ENCODE results near the gene LUC7L2.
"Not testable (repeated sequence)": the region's sequence is repeated elsewhere in the genome, so short reads cannot be mapped to it uniquely, and the experiment has no call there.

Gene LUC7L2

DNA sequence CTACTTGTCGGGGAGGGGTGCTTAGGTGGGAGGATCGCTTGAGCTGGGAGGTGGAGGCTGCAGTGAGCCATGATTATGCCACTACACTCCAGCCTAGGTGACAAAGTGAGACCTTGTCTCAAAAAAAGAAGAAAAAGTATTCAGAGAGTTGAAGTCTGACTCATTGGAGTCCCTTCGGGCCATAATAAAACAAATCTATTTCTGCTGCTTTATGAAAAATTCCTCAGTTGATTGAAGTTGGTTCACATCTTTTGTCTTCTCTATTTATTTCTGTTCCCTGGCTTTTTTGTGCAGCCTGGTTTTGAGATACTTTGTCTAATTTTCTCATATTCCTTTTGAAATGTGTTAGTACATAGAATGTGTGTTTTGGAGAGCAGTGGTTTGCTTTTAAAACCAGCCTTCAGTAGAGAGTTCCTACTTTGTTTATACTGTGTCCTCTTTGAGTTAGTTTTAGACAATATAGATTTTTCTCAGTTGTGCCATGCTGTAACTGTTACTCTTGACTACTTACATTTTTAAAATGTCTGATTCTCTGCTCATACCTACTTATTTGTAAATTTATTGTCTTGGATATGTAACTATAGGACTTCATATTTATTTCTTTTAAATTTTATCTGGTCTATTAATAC lies 36.7 kb downstream of the LUC7L2 start:
- no peak for DNase-seq (ENCODE audit: low read depth)

DNA sequence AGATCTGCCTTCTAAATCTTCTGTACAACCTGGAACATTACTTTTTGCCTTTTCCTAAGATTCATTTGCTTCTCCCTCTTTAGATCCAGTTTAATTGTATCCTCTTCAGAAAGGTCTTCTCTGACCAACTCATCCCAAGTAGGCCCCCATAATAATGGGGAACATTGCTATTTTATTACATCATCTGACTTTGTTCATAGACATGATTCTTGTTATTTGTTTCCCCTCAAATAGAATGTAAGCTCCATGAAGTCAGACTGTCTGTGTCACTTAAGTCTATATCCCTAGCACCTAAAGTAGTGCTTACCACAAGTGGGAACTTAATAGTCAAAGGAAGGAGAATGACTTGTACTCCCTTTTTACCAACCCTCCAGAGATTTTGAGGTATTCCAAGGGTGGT lies 37.5 kb downstream of the LUC7L2 start:
- no peak for DNase-seq (ENCODE audit: low read depth)

DNA sequence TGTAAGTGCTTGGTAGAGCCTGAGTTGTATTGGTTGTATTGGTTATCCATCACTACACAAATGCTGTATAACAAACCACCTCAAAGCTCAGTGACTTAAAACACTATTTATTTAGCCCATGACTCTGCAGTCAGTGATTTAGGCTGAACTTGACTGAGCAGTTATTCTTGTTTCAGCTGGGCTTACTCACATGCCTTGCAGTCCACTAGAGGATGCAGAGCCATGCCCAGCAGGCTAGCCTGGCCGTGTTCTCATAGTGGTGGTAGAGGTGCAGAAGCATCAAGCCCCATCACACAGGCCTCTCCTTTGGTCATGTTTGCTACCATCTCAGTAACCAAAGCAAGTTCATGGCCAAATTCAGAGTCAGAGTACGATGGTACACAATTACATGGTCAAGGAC lies 43.9 kb downstream of the LUC7L2 start:
- no peak for DNase-seq (ENCODE audit: low read depth)

DNA sequence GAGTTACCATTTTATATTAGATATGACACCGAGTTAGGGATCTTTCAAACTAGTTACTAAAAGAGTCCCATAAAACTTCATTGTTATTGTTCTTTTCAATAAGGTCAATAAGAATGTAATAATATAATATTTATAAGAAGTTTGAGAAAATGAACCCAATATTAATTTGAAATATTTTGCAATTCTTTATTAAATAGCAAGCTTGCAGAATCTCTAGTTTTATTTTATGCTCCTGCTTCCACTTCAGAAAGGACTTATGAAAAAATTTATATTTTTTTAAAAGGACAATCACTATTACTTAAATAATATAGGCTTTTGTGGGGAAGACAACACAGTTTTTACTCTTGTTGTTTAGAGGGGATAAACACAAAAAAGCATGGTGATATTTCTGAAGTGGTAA lies 47.9 kb downstream of the LUC7L2 start:
- DNase-seq (ENCODE audit: low read depth), result no peak

DNA sequence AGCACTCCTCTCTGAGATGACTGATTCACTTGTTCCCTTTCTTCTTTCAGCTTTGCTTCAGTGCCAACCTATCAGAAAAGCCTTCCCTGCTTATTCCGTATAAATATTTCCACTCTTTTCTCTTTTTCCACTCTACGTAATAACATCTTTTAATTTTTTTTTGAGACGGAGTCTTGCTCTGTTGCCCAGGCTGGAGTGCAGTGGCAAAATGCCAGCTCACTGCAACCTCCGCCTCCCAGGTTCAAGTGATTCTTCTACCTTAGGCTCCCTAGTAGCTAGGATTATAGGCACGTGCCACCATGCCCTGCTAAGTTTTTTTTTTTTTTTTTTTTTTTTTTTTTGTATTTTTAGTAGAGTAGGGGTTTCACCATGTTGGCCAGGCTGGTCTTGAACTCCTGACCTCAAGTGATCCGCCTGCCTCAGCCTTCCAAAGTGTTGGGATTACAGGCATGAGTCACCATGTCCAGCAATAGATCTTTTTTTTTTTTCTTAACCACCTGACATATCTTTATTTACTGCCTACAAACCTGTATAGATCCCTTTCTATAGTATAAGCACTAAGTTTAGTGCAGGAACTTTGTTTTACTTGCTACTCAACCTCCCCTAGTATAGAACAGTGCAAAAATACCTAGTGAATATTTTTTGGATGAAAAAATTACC lies 55.2 kb downstream of the LUC7L2 start:
- not testable (repeated sequence) for DNase-seq (ENCODE audit: low read depth)

DNA sequence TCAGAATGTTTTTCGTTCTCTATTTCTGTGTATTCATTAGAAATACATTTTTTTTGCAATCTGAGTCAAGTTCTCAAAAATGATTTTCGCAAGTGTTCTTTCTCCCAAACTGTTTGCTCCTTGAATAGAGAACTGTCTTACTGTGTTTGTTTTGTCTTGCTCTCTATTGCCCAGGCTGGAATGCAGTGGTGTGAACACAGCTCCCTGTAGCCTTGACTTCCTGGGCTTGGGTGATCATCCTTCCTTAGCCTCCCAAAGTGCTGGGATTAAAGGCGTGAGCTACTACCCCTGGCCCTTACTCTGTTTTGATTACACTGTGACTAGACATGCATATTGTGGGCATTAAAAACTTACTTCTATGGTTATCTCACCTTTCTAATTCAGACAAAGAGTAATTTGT lies 56.7 kb downstream of the LUC7L2 start:
- no peak for DNase-seq (ENCODE audit: low read depth)

DNA sequence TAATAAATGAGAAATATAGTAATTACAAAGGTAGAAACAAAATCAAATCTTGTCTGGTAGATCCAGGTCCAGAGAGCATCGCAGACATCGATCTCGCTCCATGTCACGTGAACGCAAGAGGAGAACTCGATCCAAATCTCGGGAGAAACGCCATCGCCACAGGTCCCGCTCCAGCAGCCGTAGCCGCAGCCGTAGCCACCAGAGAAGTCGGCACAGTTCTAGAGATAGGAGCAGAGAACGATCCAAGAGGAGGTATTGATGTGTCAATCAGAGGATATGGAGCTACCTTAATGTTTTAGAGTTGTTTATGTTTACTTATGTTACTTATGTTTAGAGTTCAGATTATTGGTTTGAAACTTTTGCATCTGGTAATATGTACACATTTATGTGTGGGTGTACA lies 57.8 kb downstream of the LUC7L2 start:
- no peak for DNase-seq (ENCODE audit: low read depth)

DNA sequence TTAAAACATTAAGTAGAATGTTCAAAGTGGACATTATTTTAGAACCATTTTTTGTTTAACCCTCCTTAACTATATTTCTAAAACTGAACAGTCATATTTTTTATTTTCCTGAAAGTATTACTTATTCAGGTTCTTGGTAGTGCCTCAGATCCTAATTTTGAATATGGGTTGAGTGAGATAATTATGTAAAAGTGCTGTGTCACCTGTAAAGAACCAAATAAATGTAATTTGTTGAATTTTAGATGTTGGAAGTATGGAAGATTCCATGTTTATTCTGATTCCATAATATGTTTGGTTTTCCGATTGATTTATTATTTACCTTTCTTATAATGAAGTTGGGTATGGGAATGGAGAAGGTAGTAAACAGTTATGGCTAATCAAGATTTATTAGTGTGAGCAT lies 61.4 kb downstream of the LUC7L2 start:
- DNase-seq (ENCODE audit: low read depth), result no peak

DNA sequence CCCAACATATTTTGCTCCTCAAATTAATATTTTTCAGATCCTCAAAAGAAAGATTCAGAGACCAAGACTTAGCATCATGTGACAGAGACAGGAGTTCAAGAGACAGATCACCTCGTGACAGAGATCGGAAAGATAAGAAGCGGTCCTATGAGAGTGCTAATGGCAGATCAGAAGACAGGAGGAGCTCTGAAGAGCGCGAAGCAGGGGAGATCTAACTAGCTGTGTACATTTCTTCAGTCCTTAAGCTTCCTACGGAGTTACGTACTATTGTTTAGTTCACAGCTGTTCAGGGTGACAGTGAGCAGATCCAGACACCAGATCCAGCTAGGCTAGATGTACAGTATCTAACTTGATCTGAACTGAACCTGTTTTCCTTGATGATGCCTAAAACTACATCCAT lies 62.4 kb downstream of the LUC7L2 start:
- no peak for DNase-seq (ENCODE audit: low read depth)

DNA sequence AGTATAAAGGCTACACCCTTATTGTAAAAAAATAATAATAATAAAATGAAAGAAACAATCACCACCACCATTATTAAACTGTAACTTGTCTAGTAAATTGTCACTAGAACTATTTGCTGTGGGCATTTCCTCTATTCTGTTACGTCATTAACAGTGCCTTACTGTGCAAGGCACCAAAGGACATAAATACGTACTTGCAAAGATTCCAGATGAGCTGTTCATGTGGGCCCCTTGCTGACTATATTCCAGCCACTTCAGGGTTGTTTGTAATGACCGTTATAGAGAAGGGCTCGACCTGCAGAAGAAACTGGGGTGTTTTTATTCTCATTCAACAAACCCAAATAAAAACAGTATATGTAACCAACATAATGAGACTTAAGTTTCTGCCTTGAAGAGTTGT lies 63.4 kb downstream of the LUC7L2 start:
- DNase-seq (ENCODE audit: low read depth), result no peak

DNA sequence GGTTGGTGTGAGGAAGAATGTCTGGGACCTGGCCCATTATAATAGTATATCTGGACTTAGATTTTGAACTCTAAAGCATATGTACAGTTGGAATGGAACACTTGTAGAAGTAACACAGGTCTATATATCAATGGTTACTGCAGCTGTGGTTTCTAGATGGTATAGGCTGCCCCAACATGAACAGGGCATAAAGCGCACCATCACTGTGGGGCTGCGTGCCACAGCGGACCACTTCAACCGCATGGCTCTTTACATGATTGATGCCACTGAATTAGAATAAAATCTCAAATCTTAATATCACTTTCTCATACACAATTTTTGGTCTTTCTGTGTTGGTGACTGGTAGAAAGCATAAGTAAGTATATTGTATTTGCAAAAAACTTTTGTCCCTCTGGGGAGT lies 64.3 kb downstream of the LUC7L2 start:
- no peak for DNase-seq (ENCODE audit: low read depth)

DNA sequence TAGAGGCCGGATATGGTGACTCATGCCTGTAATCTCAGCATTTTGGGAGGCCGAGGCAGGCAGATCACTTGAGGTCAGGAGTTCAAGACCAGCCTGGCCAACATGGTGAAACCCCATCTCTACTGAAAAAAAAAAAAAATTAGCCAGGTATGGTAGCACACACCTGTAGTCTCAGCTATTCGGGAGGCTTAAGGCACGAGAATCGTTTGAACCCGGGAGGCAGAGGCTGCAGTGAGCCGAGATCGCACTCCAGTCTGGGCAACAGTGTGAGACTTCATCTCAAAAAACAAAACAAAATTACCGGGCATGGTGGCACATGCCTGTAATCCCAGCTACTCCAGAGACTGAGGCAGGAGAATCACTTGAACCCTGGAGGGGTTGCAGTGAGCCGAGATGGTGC lies 66.0 kb downstream of the LUC7L2 start:
- not testable (repeated sequence) for DNase-seq (ENCODE audit: low read depth)

DNA sequence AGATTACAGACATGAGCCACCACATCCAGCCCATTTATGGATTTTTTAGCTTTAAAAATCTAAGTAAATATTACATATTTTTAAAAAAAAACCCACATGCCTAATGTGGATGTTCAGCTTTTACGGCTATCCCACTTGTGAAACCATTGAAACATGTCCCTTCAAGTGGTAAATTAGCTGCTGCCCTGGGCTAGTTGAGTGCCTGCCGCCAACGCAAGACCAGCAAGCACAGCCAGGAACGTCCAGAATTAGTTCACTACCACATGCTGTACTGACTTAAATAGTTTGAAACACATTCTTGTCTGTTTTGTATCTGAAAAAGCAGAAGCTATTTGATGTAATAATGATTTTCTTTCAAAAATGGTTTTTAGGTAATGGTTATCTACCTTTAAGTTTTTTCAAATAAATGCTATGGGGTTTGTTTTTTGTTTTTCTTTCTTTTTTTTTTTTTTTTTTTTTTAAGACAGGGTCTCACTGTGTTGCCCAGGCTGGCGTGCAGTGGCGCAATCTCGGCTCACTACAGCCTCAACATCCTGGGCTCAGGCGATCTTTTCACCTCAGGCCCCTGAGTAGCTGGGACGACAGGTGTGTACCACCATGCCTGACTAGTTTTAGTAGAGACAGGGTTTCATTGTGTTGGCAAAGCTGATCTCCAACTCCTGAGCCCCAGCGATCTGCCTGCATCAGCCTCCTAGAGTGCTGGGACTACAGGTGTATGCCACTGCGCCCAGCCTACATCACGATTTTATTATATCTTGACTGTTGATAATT lies 66.7 kb downstream of the LUC7L2 start:
- no peak for DNase-seq (ENCODE audit: low read depth)

DNA sequence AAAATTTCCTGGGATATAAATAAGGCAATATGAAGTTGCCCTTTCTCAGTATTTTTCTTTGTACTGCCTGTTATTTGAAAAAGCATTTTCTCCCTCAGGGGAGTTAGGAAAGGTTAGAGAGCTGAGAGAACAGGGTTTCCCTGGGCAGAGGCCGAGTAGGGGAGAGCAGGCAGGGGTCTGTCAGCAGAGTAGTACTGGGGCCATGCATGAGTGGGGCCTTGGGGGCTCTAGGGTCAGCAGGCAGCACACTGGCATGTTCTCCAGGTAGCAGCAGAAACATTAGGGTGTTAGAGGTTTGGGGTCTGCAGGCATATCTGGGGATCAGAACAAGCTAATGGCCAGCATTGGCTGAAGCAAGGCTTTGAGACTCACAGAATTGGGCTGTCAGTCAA lies 67.3 kb downstream of the LUC7L2 start:
- no peak for DNase-seq (ENCODE audit: low read depth)

DNA sequence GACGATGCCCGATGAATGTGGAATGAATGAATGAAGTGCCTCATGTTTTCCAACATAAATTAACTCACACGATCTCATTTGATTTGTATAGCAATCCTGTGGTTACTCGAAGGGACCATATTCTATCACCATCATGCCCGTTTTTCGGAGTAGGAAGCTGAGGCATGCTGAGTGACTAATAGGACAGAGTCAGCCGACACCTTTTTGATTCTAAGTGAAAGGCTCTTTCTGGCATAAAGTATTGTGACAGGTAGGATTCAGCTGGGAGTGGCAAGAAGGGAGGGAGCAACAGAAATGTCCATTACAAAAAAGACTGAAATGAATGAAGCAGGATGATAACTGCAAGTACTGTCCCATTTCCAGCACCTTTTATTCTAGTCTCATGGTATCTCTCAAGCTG lies 68.1 kb downstream of the LUC7L2 start:
- DNase-seq (ENCODE audit: low read depth), result no peak

DNA sequence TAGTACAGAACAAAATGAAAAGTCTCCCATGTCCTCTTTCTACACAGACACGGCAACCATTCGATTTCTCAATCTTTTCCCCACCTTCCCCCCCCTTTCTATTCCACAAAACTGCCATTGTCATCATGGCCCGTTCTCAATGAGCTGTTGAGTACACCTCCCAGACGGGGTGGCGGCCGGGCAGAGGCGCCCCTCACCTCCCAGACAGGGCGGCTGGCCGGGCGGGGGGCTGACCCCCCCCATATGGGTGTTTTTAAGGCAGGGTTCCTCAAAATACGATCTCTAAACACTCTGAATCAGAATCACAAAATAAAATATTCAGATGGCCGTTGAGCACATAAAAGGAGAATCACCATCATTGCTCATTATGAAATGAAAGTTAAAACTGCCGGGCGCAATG lies 70.0 kb downstream of the LUC7L2 start:
- not testable (repeated sequence) for DNase-seq (ENCODE audit: low read depth)

DNA sequence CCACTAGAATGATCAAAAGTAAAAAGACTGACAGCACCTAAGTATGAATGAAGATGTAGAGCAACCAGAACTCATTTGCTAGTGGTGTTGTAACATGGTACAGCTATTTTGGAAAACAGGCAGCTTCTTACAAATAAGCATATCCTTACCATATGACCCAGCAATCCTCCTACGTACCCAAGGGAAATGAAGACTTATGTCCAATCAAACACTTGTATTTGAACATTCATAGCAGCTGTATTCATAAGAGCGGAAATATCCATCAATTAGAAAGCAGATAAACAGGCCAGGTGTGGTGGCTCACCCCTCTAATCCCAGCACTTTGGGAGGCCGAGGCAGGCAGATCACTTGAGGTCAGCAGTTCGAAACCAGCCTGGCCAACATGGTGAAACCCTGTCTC lies 70.7 kb downstream of the LUC7L2 start:
- DNase-seq (ENCODE audit: low read depth), result no peak

DNA sequence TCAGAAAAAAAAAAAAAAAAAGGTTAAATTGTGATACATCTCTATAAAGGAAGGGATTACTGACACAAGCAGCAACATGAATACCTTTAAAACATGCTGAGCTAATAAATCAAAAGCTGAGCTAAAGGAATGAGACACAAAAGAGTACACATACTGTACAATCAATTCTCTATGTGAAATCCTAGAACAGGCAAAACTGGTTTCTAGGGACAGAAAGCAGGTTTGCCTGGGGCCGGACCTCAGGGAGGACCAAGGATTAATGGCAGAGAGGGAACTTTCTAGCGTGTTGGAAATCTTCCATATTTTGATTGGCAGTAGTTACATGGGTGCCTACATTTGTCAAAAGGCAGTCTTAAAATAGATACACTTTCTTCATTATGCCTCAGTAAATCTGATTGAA lies 71.3 kb downstream of the LUC7L2 start:
- DNase-seq (ENCODE audit: low read depth), result no peak

DNA sequence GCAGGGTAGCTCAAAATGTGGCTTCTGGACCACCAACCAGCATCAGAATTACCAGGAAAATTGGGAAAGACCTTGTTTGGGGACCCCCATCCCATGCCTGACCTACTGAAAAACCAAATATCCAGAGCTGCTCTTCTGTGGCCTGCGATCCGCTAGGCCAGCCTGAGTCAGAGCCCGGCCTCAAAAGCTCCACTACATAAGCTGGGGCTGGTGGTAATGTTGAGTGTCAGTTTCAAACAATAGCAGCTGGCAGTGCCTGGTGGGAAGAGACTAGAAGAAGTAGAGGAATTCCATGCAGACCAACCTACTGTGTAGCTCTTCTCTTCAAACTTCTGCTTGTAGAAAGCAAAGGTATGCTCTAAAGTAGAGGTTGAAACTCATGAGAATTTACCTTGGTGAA lies 71.8 kb downstream of the LUC7L2 start:
- no peak for DNase-seq (ENCODE audit: low read depth)

DNA sequence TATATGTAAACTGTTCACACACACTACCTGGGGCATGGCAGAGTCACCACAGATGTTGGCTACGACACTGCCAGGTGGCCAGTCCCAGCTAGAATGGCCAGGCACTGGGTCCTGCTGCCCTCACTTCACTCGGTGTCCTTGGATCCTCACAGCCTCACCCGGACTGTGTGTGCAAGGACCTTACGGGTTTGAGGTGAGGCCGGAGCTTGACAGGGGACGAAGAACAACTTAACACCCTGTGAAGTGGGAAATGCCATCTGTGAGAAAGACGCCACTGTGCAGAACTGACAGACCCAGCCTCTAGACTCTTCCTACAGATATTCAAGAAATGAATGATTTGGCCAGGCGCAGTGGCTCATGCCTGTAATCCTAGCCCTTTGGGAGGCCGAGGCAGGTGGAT lies 77.1 kb downstream of the LUC7L2 start:
- no peak for DNase-seq (ENCODE audit: low read depth)

DNA sequence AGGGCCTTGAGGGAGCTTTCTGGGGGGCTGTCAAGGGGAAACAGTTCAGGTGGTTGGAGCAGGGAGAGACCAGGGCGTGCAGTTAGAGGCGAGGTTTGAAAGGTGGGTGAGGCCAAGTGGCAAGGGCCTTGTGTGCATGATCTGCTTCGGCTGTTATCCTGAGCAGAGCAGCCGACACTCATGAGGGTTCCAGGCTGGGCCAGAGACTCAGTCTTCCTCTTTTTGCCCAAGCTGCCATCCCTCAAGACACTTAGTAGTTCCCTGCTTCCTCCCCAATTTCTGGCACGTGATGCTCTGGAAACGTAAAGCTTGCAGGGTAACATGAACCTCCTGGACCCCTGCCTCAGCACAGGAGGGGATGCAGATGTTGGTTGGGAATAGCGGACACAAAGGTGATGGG lies 79.7 kb downstream of the LUC7L2 start:
- no peak for DNase-seq (ENCODE audit: low read depth)

DNA sequence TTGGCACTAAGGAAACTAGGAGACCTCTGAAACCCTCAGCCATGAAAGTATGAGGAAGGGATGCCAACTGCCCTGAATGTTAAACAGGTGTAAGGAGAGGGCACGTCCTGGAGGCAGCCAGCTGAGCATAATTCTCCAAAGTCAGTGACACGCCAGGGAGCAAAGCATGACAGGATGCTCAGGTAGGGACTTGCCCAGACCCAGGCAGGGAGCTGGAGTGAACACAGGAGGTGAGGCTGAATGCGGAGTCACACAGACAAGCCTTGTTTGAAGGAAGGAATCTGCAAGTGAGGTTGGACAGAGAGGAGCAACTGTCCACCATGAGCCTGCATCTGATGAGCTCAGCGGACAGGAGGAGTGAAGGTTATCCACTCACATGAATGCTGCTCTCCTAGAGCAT lies 82.3 kb downstream of the LUC7L2 start:
- DNase-seq (ENCODE audit: low read depth), result no peak

DNA sequence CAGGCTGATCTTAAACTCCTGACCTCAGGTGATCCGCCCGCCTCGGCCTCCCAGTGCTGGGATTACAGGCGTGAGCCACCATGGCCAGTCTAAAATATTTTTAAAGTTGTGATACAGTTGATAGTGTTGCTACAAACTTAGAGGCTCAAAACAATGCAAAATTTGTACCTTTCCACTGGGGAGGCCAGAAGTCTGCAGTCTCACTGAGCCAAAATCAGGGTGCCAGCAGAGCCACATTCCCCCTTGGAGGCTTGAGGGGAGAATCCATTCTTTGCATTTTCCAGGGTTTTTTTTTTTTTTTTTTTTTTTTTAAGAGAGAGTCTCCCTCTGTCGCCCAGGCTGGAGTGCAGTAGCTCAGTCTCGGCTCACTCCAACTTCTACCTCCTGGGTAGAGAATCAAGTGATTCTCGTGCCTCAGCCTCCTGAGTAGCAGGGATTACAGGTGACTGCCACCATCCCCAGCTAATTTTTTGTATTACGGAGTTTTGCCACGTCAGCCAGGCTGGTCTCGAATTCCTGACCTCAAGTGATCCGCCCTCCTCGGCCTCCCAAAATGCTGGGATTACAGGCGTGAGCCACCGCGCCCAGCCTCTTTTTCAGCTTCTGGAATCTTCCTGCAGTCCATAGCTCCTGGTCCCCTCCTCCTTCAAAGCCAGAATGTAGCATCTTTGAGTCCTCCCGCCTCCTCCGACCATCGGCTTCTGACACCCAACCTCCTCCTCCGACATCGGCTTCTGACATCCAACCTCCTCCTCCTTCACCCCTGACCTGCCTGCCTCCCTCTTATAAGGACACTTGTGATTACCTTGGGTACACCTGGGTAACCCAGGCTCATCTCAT lies 86.6 kb downstream of the LUC7L2 start:
- no peak for DNase-seq (ENCODE audit: low read depth)

Data from activated T-cell treated with anti-CD3 and anti-CD28 coated beads for 24 hours (primary cell).